GM21576 (cell line): ENCODE measurements around the gene ZFYVE9.

Experiments used
- ATAC-seq: cut with Tn5 transposase; IDR thresholded peaks from one replicate; pipeline ENCODE4 v1.9.1; 2021; ENCODE audit warnings: mild to moderate bottlenecking, moderate library complexity; ENCODE audit not compliant: unreplicated experiment

The ZFYVE9 gene

DNA sequence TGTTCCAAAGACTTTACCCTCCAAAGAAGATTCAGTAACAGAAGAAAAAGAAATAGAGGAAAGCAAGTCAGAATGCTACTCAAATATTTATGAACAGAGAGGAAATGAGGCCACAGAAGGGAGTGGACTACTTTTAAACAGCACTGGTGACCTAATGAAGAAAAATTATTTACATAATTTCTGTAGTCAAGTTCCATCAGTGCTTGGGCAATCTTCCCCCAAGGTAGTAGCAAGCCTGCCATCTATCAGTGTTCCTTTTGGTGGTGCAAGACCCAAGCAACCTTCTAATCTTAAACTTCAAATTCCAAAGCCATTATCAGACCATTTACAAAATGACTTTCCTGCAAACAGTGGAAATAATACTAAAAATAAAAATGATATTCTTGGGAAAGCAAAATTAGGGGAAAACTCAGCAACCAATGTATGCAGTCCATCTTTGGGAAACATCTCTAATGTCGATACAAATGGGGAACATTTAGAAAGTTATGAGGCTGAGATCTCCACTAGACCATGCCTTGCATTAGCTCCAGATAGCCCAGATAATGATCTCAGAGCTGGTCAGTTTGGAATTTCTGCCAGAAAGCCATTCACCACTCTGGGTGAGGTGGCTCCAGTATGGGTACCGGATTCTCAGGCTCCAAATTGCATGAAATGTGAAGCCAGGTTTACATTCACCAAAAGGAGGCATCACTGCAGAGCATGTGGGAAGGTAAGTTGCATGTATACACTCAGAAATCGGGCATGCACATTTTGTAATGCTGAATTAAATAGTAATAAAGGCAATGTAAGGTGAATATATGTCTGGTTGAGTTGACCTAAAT, 97.2 kb downstream of the ZFYVE9 start:
- no peak for ATAC-seq

DNA sequence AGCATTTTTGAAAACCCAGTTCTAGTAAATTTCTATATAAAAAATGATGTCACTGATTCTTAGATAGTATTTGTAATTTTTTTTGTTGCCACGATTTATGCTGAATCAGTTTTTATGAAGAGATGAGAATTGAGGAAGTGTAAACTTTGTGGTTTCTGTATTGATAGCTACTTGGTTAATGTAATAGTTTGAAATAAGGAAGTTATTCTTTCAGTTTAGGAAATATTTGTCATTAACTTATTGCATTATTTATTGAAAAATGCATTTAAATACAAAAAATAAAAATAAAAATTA, 97.8 kb downstream of the ZFYVE9 start:
- ATAC-seq: no peak

DNA sequence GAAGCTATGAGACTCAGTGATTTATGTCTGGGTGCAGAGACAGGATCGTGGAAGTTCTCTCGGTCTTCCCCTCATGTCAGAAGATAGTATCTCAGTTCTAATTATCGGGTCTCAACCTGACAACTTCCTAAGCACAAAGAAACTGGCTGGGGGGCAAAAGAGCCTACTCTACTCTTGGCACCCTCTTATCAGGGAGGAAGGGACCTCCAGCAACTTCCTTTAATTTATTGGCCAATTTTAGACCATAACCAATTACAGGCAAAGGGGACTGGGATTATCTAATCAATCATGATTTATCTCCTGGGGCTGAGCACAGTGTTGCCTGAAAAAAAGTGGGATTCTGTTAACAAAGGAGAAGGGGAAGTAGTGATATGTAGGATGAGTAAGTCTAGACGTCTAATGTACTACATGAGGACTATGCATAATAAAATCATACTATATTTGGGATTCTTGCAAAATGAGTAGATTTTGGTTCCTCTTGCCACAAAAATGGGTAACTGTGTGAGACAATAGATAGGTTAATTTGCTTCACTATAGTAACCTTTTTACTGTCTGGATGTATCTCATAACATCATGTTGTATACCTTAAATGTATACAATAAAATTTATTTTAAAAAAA, 98.8 kb downstream of the ZFYVE9 start:
- ATAC-seq: no peak

DNA sequence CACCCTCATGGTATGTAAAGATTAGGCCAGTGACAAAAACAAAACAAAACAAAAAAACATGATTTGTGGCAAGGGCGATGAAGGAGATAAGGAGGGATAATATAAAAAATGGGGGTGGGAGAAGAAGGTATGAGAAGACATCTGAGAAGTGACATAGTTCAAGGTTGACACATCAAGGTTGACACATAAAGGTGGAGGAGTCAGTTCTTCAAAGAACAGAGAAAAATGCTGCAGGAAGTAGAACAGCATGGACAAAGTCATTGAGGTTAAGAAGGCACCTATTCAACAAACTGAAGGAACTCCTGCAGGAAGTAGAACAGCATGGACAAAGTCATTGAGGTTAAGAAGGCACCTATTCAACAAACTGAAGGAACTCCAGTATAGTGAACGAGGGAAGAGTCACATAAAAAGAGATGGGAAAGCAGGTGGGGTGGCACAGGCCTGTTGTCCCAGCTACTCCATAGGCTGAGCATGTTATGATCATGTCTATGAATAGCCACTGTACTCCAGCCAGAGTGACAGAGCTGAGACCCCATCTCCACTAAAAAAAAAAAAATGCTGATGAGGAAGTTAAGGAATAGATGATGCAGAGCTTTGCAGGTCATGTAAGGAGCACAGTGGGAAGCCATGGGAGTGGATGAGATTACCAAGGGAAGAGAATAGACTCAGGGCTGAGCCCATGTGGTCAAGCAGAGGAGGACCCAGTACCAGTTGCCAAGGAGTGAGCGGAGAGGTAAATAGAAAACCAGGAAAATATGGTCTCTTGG, 101.5 kb downstream of the ZFYVE9 start:
- no peak for ATAC-seq

DNA sequence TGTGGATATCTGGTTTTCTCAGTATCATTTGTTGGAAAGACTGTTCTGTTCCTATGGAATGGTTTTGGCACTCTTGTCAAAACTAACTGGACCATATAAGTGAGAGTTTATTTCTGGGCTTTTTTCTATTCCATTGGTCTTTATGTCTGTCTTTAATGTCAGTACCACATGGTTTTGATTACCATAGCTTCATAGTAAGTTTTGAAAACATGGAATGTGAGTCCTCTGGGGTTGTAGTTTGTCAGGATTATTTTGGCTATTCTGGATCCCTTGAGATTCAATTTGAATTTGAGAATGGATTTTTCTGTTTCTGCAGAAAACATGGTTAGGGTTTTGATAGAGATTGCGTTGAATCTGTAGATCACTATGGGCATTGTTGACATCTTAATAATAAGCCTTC, 107.9 kb downstream of the ZFYVE9 start:
- no peak for ATAC-seq

DNA sequence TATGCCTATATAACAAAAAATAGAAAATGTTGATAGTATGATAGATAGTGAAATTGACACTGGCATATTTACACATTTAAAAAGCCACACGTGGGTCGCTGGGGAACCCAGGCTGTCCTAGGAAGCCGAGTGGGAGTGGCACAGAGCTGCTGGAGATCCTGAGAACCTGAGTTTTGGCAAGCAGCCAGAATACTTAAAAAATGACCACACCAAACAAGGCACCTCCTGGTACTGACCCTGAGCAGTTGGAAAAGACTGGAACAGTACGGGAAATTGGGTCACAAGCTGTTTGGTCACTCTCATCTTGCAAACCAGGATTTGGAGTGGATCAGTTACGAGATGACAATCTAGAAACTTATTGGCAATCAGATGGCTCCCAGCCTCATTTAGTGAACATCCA, 111.5 kb downstream of the ZFYVE9 start:
- ATAC-seq: no peak

DNA sequence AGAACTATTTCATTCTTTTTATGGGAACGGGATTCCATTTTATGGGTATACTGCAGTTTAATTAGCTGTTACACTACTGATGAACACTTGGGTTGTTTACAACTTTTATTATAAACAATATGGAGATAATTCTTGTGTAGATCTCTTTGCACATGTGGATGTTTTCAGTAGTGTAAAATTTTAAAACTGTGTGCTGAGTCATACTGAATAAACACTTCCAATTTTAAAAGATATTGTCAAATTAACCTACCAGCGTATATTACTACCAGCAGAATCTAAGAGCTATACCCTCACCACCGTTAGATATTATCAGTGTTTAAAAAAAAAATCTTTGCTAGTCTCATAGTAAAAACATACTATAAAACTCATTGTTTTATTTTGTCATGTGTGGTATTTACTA, 118.0 kb downstream of the ZFYVE9 start:
- ATAC-seq: no peak

DNA sequence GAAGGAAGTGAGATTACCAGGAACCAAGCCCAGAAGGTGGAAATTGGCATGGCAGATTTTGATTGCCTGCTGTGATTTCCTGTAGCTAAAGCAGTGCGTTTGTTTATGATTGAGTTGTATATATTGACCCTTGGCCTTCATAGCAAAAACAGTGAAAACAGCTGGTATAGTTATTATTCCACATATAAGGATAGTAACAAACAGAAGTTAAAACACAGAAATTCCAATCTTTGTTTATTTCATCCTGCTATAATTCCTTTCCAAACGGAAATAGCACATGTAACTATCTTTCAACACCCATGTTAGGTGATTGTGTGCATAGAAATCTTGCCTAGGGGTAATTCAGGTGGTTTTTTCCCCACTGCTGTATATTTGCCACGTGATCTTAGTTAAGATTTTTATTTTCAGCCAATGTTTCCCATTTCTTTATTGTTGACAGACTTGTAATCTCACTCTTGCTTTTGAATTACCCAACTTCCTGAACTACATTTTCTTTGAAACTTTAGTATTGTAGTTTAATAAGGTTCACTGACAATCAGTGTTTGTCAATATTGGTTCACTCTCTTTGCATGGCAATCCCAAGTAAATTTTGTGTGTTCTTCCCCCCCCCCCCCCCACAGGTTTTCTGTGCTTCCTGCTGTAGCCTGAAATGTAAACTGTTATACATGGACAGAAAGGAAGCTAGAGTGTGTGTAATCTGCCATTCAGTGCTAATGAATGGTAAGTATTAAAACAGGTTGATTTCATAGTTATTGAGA, 121.4 kb downstream of the ZFYVE9 start:
- ATAC-seq: no peak

DNA sequence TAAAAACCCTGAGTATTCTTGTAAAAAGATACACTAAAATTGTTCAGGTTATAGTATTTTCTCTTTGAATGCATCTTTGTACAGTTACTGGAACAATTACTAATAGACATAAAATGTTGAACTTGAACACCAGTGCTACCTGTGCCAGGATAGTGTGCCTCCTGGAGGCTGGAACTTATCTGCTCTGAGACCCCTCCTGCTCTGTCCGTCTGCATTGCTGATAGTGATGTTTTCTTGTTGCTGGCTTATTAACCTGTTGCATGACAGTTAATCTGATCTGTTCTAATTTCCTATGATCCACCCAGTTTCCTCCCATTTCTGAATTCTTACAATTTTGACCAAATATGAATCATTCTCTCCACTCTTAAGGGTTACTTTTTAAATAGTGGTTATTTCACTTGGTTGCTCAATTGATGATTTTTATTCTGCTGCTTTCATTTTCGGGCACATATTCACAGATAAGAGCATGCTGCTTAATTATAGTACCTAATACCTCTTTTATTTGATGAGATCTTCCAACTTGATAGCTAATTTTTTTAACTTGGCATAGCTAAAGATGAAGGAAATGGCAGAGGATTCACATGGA, 122.7 kb downstream of the ZFYVE9 start:
- ATAC-seq: no peak

DNA sequence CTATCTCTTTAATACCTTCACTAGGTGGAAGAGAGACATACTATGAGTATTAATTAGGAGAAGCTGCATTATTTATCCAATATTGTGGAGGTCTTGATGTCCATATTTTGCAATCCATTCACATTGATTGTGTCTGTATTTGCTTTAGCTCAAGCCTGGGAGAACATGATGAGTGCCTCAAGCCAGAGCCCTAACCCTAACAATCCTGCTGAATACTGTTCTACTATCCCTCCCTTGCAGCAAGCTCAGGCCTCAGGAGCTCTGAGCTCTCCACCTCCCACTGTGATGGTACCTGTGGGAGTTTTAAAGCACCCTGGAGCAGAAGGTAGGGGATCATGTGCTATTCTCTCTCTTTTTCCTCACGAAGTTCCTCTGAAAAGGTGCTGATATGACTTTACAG, 124.6 kb downstream of the ZFYVE9 start:
- no peak for ATAC-seq

DNA sequence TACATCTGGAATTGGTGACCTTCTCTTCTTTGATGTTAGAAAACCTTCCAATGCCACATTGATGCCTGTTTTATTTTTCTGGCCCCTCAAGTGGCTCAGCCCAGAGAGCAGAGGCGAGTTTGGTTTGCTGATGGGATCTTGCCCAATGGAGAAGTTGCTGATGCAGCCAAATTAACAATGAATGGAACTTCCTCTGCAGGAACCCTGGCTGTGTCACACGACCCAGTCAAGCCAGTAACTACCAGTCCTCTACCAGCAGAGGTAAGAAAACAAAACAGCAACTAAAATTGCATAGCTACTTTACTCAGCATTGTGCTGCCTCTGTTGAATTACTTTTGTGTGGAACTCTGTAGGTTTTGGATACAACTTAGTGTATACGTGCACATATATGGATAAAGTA, 126.5 kb downstream of the ZFYVE9 start:
- no peak for ATAC-seq

DNA sequence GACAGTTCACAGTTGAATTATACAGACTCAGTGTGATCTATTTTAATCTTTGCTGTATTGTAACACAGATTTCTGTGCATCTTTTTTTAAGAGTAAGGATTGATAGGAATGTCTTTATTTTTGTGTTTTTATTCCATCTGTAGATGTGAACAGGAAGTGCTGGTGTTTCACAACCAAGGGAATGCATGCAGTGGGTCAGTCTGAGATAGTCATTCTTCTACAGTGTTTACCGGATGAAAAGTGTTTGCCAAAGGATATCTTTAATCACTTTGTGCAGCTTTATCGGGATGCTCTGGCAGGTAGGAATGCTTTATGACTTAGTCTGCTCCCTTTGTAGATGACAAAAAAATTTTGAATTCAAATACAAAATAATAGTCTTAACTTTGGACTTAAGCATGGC, 139.6 kb downstream of the ZFYVE9 start:
- no peak for ATAC-seq

DNA sequence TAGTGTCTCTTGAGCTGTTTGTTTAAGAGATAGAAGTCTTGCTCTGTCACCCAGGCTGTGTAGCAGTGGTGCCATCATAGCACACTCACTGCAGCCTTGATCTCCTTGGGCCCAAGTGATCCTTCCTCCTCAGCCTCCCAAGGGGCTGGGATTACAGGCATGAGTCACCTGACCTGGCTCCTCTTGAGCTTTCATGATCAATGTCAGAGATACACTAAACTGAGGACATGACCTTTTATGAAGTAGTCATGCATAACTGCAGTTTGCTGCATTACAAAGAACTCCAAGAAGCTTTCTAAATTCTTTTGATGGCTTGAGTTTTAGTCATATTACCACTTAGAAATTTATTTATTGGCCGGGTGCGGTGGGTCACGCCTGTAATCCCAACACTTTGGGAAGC, 146.4 kb downstream of the ZFYVE9 start:
- ATAC-seq: no peak

DNA sequence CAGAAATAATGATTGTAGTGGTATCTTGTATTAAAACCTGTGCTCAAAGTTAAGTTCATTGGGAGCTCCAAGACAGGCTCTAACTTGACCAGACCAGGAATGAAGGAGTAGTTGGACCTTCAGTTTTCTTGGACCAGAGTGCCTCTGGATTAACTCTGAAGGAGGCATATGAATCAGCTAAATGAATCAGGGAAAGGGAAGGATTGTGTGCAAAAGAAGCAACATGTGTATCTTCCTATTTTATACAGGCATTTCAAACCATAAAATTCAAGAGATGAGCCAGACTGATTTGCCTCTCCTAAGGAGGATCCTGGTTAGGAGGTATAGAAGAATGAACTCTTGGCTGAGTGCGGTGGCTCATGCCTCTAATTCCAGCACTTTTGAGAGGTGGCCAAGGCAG, 152.7 kb downstream of the ZFYVE9 start:
- ATAC-seq: no peak

DNA sequence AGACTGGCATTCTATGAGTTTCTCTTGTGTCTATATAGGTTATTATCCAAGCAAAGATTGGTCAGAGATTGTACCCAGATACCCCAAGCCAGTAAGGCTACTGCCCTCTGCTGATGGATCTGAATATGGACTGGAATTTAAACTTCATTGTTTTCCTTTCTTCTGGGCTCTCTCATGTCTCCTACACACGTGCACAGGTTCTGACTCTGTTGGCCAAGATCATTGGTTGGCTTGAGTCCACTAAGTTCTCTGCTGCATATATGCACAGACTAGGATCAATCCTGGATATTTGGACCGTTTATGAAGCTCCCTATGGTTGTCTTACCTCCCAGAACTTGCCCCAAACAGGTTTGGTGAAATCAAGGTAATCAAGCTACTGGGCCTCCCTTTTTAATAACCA, 154.5 kb downstream of the ZFYVE9 start:
- ATAC-seq: peak; percentile 47

DNA sequence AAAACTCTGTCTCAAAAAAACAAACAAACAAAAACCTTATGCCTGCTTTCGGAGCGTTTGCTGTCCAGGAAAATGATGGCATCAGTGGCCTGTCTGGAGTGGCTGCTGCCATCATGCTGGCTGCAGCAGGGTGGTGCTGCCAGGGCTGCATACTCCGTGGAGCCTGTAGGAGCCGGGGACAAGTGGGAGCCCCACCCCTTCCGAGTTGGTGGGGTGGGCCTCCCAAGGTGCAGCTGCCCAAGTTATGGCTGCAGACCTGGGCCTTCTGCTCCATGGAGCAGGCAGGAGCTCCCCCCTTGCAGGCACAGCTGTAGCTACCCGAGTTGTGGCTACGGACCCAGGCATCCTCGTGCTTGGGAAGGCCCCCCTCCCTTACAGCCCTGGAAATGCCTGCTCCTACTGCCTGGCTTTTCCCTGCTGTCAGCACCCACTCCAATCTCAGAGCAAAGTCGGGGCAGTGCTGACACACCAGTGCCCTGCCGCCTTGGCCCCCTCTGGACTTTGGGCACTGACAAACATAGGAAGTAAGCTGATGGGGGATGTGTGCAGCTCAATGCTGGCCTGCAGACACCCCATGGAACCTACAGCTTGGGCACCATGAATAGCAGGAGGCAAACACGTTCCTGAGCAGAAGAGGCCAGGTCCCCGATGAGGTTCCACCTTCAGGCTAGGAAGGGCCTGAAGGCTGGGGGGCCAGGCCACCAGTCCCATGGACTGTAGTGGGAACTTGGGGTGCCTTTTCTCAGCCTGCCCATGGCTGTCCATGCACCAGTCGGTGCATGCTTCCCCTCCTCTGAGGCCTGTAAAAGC, 163.7 kb downstream of the ZFYVE9 start:
- no peak for ATAC-seq

DNA sequence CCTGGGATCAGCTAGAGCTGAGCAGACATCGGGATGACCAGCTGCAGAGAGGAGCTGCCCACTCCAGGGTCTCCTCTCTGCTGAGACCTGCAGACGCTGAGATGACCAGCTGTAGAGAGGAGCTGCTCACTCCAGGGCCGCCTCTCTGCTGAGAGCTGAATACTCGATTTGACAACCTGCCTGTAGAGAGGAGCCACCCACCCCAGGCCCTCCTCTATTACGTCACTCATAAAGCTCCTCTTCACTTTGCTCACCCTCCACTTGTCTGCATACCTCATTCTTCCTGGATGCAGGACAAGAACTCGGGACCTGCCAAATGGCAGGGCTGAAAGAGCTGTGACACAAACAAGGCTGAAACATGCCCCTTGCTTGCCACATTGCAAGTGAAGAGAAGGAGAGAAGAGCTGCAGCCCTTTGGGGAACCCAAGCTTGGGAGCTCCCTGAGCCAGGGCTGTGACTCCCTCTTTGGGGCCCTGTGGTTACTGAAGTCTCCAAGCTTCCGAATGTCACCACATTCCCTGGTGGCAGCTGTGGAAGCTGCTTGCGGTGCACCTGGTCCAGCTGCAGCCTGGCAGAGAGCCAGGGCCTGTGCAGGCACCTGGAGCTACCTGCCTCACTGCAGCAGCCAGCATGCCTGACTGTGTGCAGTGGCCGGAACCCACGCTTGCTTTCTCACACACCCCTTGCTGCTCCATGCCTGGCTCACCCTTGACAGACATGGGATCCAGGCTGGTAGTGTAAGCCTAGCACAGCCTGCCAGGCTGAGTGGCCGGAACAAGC, 164.5 kb downstream of the ZFYVE9 start:
- no peak for ATAC-seq

DNA sequence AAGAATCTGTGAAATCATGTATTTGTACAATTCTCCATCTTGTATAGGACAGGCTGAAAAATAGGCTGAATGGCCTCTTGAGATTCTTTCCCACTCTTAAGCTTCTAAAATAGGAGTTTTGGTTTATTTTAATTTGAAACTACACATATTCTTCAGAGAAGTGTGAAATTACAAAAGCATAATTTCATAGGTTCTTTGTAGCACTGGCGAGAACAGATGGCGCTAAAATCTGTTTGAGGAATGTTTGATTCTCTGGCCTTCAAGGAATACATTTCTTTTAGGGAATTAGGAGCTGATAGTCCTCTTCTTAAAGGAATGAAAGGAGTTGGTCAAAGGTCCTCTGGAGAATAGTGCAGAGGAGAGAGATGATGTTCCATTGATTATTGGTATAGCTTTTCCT, 179.2 kb downstream of the ZFYVE9 start:
- no peak for ATAC-seq

DNA sequence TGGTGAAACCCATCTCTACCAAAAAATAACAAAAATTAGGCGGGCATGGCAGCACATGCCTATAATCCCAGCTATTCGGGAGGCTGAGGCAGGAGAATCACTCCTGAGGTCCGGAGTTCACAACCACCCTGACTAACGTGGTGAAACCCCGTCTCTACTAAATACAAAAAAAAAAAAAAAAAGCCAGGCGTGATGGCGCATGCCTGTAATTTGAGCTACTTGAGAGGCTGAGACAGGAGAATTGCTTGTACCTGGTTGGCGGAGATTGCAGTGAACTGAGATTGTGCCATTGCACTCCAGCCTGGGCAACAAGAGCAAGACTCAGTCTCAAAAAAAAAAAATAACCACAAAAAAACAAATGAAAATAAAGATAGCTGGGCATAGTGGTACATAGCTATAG, 181.8 kb downstream of the ZFYVE9 start:
- no peak for ATAC-seq

DNA sequence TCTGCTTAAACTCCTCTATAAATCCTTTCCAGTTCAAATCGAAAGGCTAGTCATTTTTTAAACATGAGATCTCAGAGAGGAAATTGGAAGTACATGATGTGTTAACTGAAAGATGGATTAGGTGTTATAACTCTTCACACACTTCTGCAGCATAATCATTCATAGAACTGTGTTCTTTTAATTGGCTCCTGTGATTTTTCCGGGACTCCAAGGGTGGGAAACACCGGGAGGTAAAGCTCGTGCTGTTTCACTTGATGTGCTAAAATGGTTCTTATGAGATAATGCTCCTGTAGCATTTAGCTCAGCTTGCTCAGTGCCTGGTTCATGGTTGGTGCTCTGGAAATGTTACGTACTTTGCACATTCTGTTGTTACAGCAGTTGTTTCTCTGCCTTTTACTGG, 183.9 kb downstream of the ZFYVE9 start:
- no peak for ATAC-seq
